ENCODE measurements around the gene KNDC1.
"Not testable (repeated sequence)": the region's sequence is repeated elsewhere in the genome, so short reads cannot be mapped to it uniquely, and the experiment has no call there.

Gene KNDC1

GRCh38 chr10:133141958-133142340, 18.1 kb upstream of the KNDC1 start:
- no peak for DNase-seq

GRCh38 chr10:133142523-133143199, 17.4 kb upstream of the KNDC1 start:
- no peak for DNase-seq

- no peak for DNase-seq
Observed at GRCh38 chr10:133143200-133143533, 16.9 kb upstream of the KNDC1 start.

GRCh38 chr10:133143546-133143945, 16.5 kb upstream of the KNDC1 start:
- no peak for DNase-seq

- no peak for DNase-seq
Observed at GRCh38 chr10:133144771-133145170, 15.2 kb upstream of the KNDC1 start.

- no peak for DNase-seq
Observed at GRCh38 chr10:133150226-133150625, 9.8 kb upstream of the KNDC1 start.

GRCh38 chr10:133150656-133151055, 9.4 kb upstream of the KNDC1 start:
- no peak for DNase-seq

- DNase-seq: not testable (repeated sequence)
Observed at GRCh38 chr10:133151071-133151470, 8.9 kb upstream of the KNDC1 start.

- no peak for DNase-seq
Observed at GRCh38 chr10:133151543-133151972, 8.5 kb upstream of the KNDC1 start.

- DNase-seq: no peak
Observed at GRCh38 chr10:133154411-133154810, 5.6 kb upstream of the KNDC1 start.

GRCh38 chr10:133154996-133155778, 4.8 kb upstream of the KNDC1 start:
- no peak for DNase-seq

- DNase-seq: no peak
Observed at GRCh38 chr10:133156674-133157579, 3.1 kb upstream of the KNDC1 start.

GRCh38 chr10:133157662-133158436, 2.2 kb upstream of the KNDC1 start:
- DNase-seq: no peak

- DNase-seq: no peak
Observed at GRCh38 chr10:133158437-133158755, 1.6 kb upstream of the KNDC1 start.

GRCh38 chr10:133158756-133159610, 1.0 kb upstream of the KNDC1 start:
- no peak for DNase-seq

GRCh38 chr10:133159611-133159949, 439 bp upstream of the KNDC1 start:
- DNase-seq: no peak

GRCh38 chr10:133160826-133161471, 930 bp downstream of the KNDC1 start:
- DNase-seq: no peak

- no peak for DNase-seq
Observed at GRCh38 chr10:133161486-133162109, 1.6 kb downstream of the KNDC1 start.

GRCh38 chr10:133162178-133162909, 2.3 kb downstream of the KNDC1 start:
- DNase-seq: no peak
